Osteocyte (in vitro differentiated cells): ENCODE measurements around the gene SCFD2. TPM values are rescaled to one million over a fixed set of nuclear protein-coding genes. Genes with fewer than 3 reads are reported as not detected.

Experiments used
- DNase-seq: peaks from one replicate; pipeline ENCODE4 v3.0.0; 2021; ENCODE audit warnings: mixed read lengths; ENCODE audit not compliant: unreplicated experiment; ENCODE audit errors: extremely low spot score
- H3K27ac Mint-ChIP-seq: one replicate; pipeline ENCODE4 v1.8.0; 2021; ENCODE audit warnings: mild to moderate bottlenecking, mixed read lengths; ENCODE audit not compliant: unreplicated experiment
- H3K27me3 Mint-ChIP-seq: one replicate; pipeline ENCODE4 v1.8.0; 2021; ENCODE audit warnings: mixed read lengths; ENCODE audit not compliant: unreplicated experiment
- H3K36me3 Mint-ChIP-seq: one replicate; pipeline ENCODE4 v1.8.0; 2021; ENCODE audit warnings: mixed read lengths; ENCODE audit not compliant: unreplicated experiment
- H3K4me1 Mint-ChIP-seq: one replicate; pipeline ENCODE4 v1.8.0; 2021; ENCODE audit warnings: mixed read lengths; ENCODE audit not compliant: unreplicated experiment
- H3K4me3 Mint-ChIP-seq: one replicate; pipeline ENCODE4 v1.8.0; 2021; ENCODE audit warnings: mild to moderate bottlenecking, moderate library complexity, mixed read lengths; ENCODE audit not compliant: unreplicated experiment
- H3K9me3 Mint-ChIP-seq: one replicate; pipeline ENCODE4 v1.8.0; 2021; ENCODE audit warnings: mixed read lengths; ENCODE audit not compliant: unreplicated experiment
- CTCF ChIP-seq: fragments of 200-600 bp; sonication (generic); IDR thresholded peaks from 2 replicates; pipeline ENCODE4 v1.5.0; 2021; ENCODE audit warnings: antibody characterized with exemption, mild to moderate bottlenecking, moderate library complexity
- total RNA-seq: library from RNA; stranded (reverse); gene quantifications from 2 replicates; pipeline ENCODE4 v1.2.1, GENCODE V29; 2021

The SCFD2 gene
- total RNA-seq, 1 donor from 2014 or later: 14.0 TPM

- H3K27me3 Mint-ChIP-seq: no peaks in the 10 kb centered on the region
- DNase-seq: no peak
- H3K27ac Mint-ChIP-seq: no peak overlapping the region
- H3K36me3 Mint-ChIP-seq: no peaks in the 10 kb centered on the region
- TF ChIP-seq CTCF: peak; percentile 75
- H3K4me1 Mint-ChIP-seq: peaks cover 6% of the 10 kb centered on the region
- no peaks in the 10 kb centered on the region for H3K9me3 Mint-ChIP-seq
- no peak overlapping the region for H3K4me3 Mint-ChIP-seq
Measured at GRCh38 chr4:52983563-52984303, 382.1 kb downstream of the SCFD2 start.

- H3K27ac Mint-ChIP-seq: no peak overlapping the region
Measured at GRCh38 chr4:52982946-52983340, 382.9 kb downstream of the SCFD2 start.

GRCh38 chr4:52982255-52982945 lies 383.5 kb downstream of the SCFD2 start:
- H3K27me3 Mint-ChIP-seq: no peaks in the 10 kb centered on the region
- H3K36me3 Mint-ChIP-seq: no peaks in the 10 kb centered on the region
- H3K4me1 Mint-ChIP-seq: peaks cover 6% of the 10 kb centered on the region
- no peak for DNase-seq
- H3K9me3 Mint-ChIP-seq: no peaks in the 10 kb centered on the region
- H3K27ac Mint-ChIP-seq: no peak overlapping the region
- peak; percentile 82 for TF ChIP-seq CTCF
- no peak overlapping the region for H3K4me3 Mint-ChIP-seq

More at GRCh38 chr4:52982946-52983340, 382.9 kb downstream of the SCFD2 start:
- no peaks in the 10 kb centered on the region for H3K9me3 Mint-ChIP-seq
- no peak overlapping the region for H3K4me3 Mint-ChIP-seq
- peaks cover 6% of the 10 kb centered on the region for H3K4me1 Mint-ChIP-seq
- no peak for DNase-seq
- no peaks in the 10 kb centered on the region for H3K36me3 Mint-ChIP-seq
- TF ChIP-seq CTCF: no peak
- no peaks in the 10 kb centered on the region for H3K27me3 Mint-ChIP-seq

GRCh38 chr4:52979821-52980590 lies 385.9 kb downstream of the SCFD2 start:
- TF ChIP-seq CTCF: no peak
- DNase-seq: no peak
- Mint-ChIP-seq H3K27me3 (no peaks in the 10 kb centered on the region), H3K36me3 (no peaks in the 10 kb centered on the region), H3K9me3 (no peaks in the 10 kb centered on the region), H3K4me1 (peaks cover 6% of the 10 kb centered on the region), H3K4me3 (no peak overlapping the region), H3K27ac (no peak overlapping the region)

- Mint-ChIP-seq H3K27me3 (no peaks in the 10 kb centered on the region), H3K4me3 (no peak overlapping the region), H3K9me3 (no peaks in the 10 kb centered on the region), H3K36me3 (no peaks in the 10 kb centered on the region), H3K4me1 (peaks cover 3% of the 10 kb centered on the region), H3K27ac (no peak overlapping the region)
- no peak for TF ChIP-seq CTCF
- no peak for DNase-seq
Measured at GRCh38 chr4:52979020-52979419, 386.8 kb downstream of the SCFD2 start.
